Kidney glomerular epithelial cell (primary cell): ENCODE data around the gene ANKRD16.
"Not testable (repeated sequence)": the region's sequence is repeated elsewhere in the genome, so short reads cannot be mapped to it uniquely, and the experiment has no call there.

ENCODE experiments used
- DNase-seq: peaks from one replicate; lab custom pipeline; 2025; lab: John Stamatoyannopoulos, UW

Gene ANKRD16

GRCh38 chr10:5873515-5873995, 16.1 kb downstream of the ANKRD16 start:
- peak; percentile 63 for DNase-seq

- DNase-seq = no peak
Observed at GRCh38 chr10:5871596-5871995, 18.1 kb downstream of the ANKRD16 start.

GRCh38 chr10:5869156-5869555, 20.5 kb downstream of the ANKRD16 start:
- DNase-seq = no peak

DNA sequence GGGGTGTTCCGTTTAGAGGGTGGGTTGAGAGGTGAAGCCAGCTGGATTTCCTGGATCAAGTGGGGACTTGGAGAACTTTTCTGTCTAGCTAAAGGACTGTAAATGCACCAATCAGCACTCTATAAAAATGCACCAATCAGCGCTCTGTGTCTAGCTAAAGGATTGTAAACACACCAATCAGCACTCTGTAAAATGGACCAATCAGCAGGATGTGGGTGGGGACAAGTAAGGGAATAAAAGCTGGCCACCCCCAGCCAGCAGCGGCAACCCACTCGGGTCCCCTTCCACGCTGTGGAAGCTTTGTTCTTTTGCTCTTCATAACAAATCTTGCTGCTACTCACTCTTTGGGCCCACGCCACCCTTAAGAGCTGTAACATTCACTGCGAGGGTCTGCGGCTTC, 21.3 kb downstream of the ANKRD16 start:
- DNase-seq = not testable (repeated sequence)

GRCh38 chr10:5867091-5867615, 22.5 kb downstream of the ANKRD16 start:
- not testable (repeated sequence) for DNase-seq

DNA sequence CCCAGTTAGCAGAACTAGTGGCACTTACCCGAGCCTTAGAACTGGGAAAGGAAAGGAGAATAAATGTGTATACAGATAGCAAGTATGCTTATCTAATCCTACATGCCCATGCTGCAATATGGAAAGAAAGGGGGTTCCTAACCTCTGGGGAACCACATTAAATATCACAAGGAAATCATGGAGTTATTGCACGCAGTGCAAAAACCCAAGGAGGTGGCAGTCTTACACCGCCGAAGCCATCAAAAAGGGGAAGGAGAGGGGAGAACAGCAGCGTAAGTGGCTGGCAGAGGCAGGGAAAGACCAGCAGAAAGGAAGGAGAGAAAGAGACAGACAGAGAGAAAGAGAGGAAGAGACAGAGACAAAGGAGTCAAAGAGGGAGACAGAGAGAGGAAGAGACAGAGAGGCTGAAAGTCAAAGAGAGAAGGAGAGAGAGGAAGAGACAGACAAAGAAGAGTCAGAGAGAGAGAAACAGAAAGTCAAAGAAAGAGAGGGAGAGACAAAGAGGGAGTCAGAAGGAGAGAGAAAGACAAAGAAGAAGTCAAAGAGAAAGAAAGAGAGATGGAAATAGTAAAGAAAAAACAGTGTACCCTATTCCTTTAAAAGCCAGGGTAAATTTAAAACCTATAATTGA, 23.1 kb downstream of the ANKRD16 start:
- DNase-seq = not testable (repeated sequence)

DNA sequence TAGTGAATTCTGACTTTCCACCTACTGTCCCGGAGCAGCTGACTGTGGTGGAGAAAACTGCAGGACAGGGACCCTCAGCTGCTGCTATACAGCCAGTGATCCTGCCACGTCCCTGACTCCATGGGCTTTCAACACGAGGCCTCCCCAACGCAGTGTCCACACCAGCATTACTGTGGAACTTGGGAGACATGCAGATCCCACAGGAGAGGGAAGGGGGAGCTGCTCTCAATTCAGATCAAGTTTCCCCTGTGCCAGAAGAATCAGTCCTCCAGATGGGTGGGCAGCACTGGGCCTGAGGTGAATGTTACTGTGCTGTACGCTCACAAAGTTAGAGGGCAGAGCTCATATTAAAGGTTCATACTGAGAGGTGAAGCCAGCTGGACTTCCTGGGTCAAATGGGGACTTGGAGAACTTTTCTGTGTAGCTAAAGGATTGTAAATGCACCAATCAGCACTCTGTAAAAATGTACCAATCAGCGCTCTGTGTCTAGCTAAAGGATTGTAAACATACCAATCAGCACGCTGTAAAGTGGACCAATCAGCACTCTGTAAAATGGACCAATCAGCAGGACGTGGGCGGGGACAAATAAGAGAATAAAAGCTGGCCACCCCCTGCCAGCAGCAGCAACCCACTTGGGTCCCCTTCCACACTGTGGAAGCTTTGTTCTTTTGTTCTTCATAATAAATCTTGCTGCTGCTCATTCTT, 26.6 kb downstream of the ANKRD16 start:
- DNase-seq = not testable (repeated sequence)

- no peak for DNase-seq
Observed at GRCh38 chr10:5862360-5862961, 27.2 kb downstream of the ANKRD16 start.

DNA sequence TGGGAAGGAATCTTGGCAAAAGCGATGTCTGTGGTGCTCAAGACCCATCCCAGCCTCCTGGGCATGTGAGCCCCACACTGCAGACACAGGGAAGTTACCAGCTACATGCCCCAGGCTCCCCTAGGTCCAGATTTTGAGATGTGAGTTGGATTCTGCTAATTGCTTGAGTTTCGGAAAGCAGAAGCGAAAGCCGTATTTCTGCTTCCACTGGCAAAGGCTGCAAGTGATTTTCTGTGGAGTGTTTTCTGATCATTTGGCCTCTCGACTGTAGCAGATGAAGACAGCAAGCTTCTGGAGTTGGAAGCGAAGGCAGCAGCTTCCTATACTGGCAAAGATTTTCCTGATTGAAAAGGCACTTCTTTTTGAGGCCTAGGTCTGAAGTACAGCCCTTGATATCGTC, 29.6 kb downstream of the ANKRD16 start:
- DNase-seq = no peak

- no peak for DNase-seq
Observed at GRCh38 chr10:5858811-5859210, 30.9 kb downstream of the ANKRD16 start.

- no peak for DNase-seq
Observed at GRCh38 chr10:5856701-5857004, 33.0 kb downstream of the ANKRD16 start.

GRCh38 chr10:5855979-5856700, 33.6 kb downstream of the ANKRD16 start:
- DNase-seq = no peak

DNA sequence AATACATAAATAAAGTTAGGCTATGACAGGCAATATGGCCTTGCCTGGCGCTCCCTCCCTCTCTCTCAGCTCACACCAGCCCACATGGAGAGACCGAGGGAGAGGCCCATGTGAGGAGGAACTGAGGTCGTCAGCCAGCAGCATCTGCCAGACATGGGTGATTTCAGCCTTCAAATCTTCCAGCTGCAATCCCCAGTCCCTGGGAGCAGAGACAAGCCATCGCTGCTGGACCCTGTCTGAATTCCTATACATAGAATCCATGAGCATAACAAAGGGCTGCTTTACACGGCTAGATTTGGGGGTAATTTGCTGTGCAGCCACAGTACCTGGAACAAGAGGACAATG, 35.6 kb downstream of the ANKRD16 start:
- no peak for DNase-seq

GRCh38 chr10:5846667-5847066, 43.0 kb downstream of the ANKRD16 start:
- not testable (repeated sequence) for DNase-seq

DNA sequence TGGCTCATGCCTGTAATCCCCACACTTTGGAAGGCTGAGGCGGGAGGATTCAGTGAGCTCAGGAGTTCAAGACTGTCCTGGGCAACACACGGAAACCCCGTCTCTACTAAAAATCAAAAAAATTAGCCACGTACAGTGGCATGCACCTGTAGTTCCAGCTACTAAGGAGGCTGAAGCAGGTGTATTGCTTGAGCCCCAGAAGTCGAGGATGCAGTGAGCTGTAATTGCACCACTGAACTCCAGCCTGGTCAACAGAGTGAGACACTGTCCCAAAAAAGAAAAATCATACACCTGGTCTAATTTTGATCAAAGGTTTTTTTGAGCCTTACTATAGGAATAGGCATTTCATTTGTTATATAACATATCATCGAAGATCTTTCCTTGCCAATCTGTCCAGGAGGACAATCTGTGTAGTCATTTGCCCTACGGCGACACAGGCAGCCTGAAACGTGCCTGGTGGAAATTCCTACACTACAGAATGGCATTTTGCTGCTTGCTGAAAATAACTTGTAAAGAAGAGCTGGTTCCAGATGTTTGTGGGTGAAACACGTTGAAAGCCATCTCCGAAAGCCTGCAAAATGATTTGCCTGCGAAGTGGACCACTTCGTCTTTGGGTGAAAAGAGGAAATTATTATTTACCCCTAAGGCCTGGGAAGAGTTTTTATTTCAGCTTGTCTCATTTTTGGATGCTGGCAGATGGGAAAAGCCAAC, 45.2 kb downstream of the ANKRD16 start:
- DNase-seq = no peak

- DNase-seq = no peak
Observed at GRCh38 chr10:5843686-5844344, 45.9 kb downstream of the ANKRD16 start.

DNA sequence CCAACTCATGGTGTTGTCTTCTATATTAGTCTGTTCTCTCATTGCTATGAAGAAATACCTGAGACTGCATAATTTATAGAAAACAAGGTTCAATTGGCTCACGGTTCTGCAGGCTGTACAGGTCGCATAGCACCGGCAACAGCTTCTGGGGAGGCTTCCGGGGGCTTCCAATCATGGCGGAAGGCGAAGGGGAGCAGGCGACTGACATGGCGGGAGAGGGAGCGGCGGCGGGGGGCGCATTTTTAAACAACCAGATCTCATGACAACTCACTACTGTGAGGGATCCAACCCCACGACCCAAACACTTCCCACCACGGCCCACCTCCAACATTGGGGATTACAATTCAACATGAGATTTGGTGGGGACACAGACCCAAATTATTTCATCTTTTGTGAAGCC, 47.7 kb downstream of the ANKRD16 start:
- no peak for DNase-seq

- no peak for DNase-seq
Observed at GRCh38 chr10:5840314-5841307, 49.1 kb downstream of the ANKRD16 start.

DNA sequence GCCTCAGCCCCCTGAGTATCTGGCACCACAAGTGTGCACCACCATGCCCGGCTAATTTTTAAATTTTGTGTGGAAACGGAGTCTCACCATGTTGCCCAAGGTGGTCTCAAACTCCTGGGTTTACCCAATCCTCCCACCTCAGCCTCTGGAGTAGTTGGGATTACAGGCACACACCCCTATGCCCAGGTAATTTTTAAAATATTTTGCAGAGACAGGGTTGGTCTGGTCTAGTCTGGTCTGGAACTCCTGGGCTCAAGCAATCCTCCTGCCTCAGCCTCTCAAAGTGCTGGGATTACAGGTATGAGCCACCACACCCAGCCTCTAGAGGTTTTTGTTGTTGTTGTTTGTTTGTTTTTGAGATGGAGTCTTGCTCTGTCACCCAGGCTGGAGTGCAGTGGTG, 53.5 kb downstream of the ANKRD16 start:
- DNase-seq = not testable (repeated sequence)

DNA sequence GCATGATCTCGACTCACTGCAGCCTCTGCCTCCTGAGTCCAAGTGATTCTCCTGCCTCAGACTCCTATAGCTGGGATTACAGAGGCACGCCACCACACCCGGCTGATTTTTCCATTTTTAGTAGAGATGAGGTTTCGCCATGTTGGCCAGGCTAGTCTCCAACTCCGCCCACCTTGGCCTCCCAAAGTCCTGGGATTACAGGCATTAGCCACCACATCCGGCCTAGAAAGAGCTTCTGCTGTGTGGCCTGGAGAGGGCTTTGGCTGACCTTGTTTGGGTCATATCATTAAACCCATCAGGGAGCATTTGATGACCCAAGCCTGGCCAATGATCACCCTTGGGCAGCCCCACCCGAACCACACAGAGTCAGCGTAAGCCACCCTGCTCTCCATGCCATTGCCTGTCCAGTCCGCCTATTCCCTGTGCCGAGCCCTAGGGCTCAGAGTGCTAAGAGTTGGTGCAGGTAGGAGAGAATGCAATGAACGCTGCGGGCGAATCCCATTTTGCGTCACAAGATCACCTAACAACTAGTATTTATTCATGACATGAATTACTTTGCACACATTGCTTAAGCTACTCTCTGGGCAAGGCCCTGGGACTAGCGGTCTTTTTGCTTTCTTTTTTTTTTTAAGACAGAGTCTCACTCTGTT, 54.1 kb downstream of the ANKRD16 start:
- no peak for DNase-seq
